GM12891 (cell line): ENCODE data around the gene SLC46A1.

ENCODE experiments used
- POLR2A ChIP-seq: IDR thresholded peaks from 2 replicates; pipeline ENCODE4 v1.6.1; 2011; ENCODE audit warnings: low read depth, low read length, control low read depth
- POLR2AphosphoS5 ChIP-seq: IDR thresholded peaks from 2 replicates; pipeline ENCODE4 v1.6.1; 2011; ENCODE audit warnings: low read depth, low read length, control low read depth
- SPI1 ChIP-seq: IDR thresholded peaks from 2 replicates; pipeline ENCODE4 v1.6.1; 2011; ENCODE audit warnings: low read depth, low read length, control low read depth
- TAF1 ChIP-seq: IDR thresholded peaks from 2 replicates; pipeline ENCODE4 v1.6.1; 2011; ENCODE audit warnings: low read depth, low read length, control low read depth

- TF ChIP-seq POLR2AphosphoS5 (no peak), SPI1 (no peak), POLR2A (no peak), TAF1 (no peak)
Measured at GRCh38 chr17:28426081-28426519, 20.1 kb upstream of the SLC46A1 start.
